HEK293T (cell line): ENCODE measurements around the gene GNPTG.

Experiments used
- CTCF ChIA-PET: fragments of 350-600 bp; formaldehyde crosslinking; extraction: SDS; loops from one replicate; lab custom pipeline; 2021; ENCODE audit warnings: antibody characterized with exemption, inconsistent platforms; lab: Yijun Ruan, JAX
- POLR2A ChIA-PET: fragments of 350-600 bp; formaldehyde crosslinking; extraction: SDS; loops from one replicate; lab custom pipeline; 2020; ENCODE audit warnings: antibody characterized with exemption, inconsistent platforms; lab: Yijun Ruan, JAX
- DNase-seq: peaks from one replicate; pipeline ENCODE4 v3.0.0; 2012; ENCODE audit warnings: mixed read lengths; ENCODE audit errors: extremely low spot score
- ARNT ChIP-seq: fragments of 450-650 bp; IDR thresholded peaks from 2 replicates; pipeline ENCODE4 v1.6.1; 2017; ENCODE audit warnings: mild to moderate bottlenecking
- BHLHE40 ChIP-seq: fragments of 450-650 bp; IDR thresholded peaks from 2 replicates; pipeline ENCODE4 v1.6.1; 2016; ENCODE audit warnings: mild to moderate bottlenecking, moderate library complexity, borderline replicate concordance
- CTBP1 ChIP-seq: fragments of 450-650 bp; IDR thresholded peaks from 2 replicates; pipeline ENCODE4 v1.6.1; 2016; ENCODE audit warnings: borderline replicate concordance
- ELF4 ChIP-seq: fragments of 450-650 bp; IDR thresholded peaks from 2 replicates; pipeline ENCODE4 v1.6.1; 2017; ENCODE audit warnings: antibody characterized with exemption
- FOXA1 ChIP-seq: fragments of 450-650 bp; IDR thresholded peaks from 2 replicates; pipeline ENCODE4 v1.6.1; 2016; ENCODE audit warnings: mild to moderate bottlenecking
- FOXK2 ChIP-seq: fragments of 450-650 bp; IDR thresholded peaks from 2 replicates; pipeline ENCODE4 v1.6.1; 2016; ENCODE audit warnings: mild to moderate bottlenecking
- FOXM1 ChIP-seq: fragments of 450-650 bp; IDR thresholded peaks from 2 replicates; pipeline ENCODE4 v1.6.1; 2017; ENCODE audit warnings: mild to moderate bottlenecking, borderline replicate concordance
- HDGF ChIP-seq: fragments of 450-650 bp; IDR thresholded peaks from 2 replicates; pipeline ENCODE4 v1.6.1; 2017; ENCODE audit warnings: antibody characterized with exemption, borderline replicate concordance
- L3MBTL2 ChIP-seq: fragments of 450-650 bp; conservative IDR thresholded peaks from 2 replicates; pipeline ENCODE4 v1.6.1; 2016; ENCODE audit warnings: mild to moderate bottlenecking
- LEF1 ChIP-seq: fragments of 450-650 bp; IDR thresholded peaks from 2 replicates; pipeline ENCODE4 v1.6.1; 2017; ENCODE audit warnings: mild to moderate bottlenecking, borderline replicate concordance
- NFRKB ChIP-seq: fragments of 450-650 bp; IDR thresholded peaks from 2 replicates; pipeline ENCODE4 v1.6.1; 2016; ENCODE audit warnings: mild to moderate bottlenecking, moderate library complexity
- PKNOX1 ChIP-seq: fragments of 450-650 bp; IDR thresholded peaks from 2 replicates; pipeline ENCODE4 v1.6.1; 2016
- SP1 ChIP-seq: fragments of 450-650 bp; IDR thresholded peaks from 2 replicates; pipeline ENCODE4 v1.6.1; 2017
- SUZ12 ChIP-seq: fragments of 450-650 bp; IDR thresholded peaks from 2 replicates; pipeline ENCODE4 v1.6.1; 2016; ENCODE audit warnings: mild to moderate bottlenecking
- TARDBP ChIP-seq: fragments of 450-650 bp; IDR thresholded peaks from 2 replicates; pipeline ENCODE4 v1.6.1; 2016
- ZNF384 ChIP-seq: fragments of 450-650 bp; IDR thresholded peaks from 2 replicates; pipeline ENCODE4 v1.6.1; 2016

Gene GNPTG

DNA sequence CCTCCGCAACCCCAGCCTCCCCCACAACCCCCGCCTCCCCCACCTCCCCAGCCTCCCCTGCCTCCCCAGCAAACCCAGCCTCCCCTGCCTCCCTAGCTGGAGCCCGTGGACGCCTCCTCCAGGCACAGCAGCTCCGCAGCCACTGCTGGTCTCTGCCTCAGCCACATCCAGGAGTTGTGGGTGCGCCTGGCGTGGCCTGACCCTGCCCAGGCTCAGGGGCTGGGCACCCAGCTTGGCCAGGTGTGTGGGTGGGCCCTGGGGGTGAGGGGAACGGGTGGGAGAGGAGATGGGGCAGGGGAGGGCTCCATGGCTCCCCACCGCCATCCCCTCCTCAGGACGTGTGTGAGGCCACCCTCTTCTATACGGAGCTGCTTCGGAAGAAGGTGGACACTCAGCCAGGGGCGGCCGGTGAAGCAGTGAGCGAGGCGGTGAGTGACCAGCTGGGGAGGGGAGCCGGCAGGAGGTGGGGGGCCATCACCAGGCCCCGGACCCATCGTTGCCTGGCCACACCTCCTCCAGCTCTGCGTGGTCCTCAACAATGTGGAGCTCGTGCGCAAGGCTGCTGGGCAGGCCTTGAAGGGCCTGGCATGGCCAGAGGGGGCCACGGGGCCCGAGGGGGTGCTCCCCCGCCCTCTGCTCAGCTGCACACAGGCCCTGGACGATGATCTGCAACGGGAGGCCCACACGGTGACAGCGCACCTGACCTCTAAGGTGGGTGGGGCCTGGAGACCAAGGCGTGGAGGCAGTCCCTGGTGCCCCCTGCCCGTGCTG lies 5.9 kb upstream of the GNPTG start:
- POLR2A ChIA-PET = interaction anchor here (1.2 kb wide), 1 partner anchor 12 kb away, joined by 4 read pairs; the partner anchor contains the start of gene BAIAP3
- TF ChIP-seq L3MBTL2 (no peak), ELF4 (no peak), SUZ12 (no peak), ZNF384 (no peak)
- no peak for DNase-seq
- CTCF ChIA-PET = no interaction called here

GRCh38 chr16:1346422-1347285 lies 5.1 kb upstream of the GNPTG start:
- no peak for DNase-seq
- TF ChIP-seq ELF4 (no peak), L3MBTL2 (no peak), SP1 (no peak), TARDBP (no peak), FOXM1 (no peak), NFRKB (no peak), LEF1 (no peak), FOXA1 (no peak), SUZ12 (no peak), PKNOX1 (no peak), FOXK2 (no peak), CTBP1 (no peak), ZNF384 (no peak), ARNT (no peak), BHLHE40 (no peak), HDGF (no peak)
- POLR2A ChIA-PET = interaction anchor here (0.8 to 1.2 kb wide), 2 partner anchors 13 to 41 kb away, joined by 3 to 4 read pairs; partner anchors contain the start of gene BAIAP3
- CTCF ChIA-PET = interaction anchor here (1.0 kb wide), 1 partner anchor 9 kb away, joined by 3 read pairs; no protein-coding TSS in a partner anchor

DNA sequence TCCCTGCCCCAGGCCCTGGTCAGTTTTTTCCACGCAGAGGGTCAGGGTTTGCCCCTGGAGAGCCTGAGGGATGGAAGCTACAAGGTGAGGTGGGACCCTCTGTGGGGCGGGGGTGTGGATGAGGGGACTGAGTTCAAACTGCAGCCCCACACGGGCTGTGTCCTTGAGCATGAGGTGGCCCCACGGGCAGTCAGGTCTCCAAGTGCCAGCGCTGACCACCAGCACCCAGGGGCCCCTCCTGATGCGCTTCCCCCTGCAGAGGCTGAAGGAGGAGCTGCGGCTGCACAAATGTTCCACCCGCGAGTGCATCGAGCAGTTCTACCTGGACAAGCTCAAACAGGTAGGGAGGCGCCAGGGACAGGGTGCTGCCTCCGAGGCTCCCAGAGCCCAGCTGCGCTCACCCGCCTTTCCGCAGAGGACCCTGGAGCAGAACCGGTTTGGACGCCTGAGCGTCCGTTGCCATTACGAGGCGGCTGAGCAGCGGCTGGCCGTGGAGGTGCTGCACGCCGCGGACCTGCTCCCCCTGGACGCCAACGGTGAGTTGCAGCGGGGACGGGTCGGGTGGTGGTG lies 4.4 kb upstream of the GNPTG start:
- CTCF ChIA-PET = interaction anchor here (1.0 kb wide), 1 partner anchor 10 kb away, joined by 3 read pairs; no protein-coding TSS in a partner anchor
- TF ChIP-seq FOXA1 (no peak), HDGF (no peak), FOXK2 (no peak), PKNOX1 (no peak), FOXM1 (no peak), BHLHE40 (no peak), SP1 (no peak), NFRKB (no peak), CTBP1 (no peak), LEF1 (no peak), L3MBTL2 (no peak), ARNT (no peak)
- POLR2A ChIA-PET = interaction anchor here (0.8 to 1.2 kb wide), 2 partner anchors 14 to 42 kb away, joined by 3 to 4 read pairs; partner anchors contain the start of gene BAIAP3
- no peak for DNase-seq

DNA sequence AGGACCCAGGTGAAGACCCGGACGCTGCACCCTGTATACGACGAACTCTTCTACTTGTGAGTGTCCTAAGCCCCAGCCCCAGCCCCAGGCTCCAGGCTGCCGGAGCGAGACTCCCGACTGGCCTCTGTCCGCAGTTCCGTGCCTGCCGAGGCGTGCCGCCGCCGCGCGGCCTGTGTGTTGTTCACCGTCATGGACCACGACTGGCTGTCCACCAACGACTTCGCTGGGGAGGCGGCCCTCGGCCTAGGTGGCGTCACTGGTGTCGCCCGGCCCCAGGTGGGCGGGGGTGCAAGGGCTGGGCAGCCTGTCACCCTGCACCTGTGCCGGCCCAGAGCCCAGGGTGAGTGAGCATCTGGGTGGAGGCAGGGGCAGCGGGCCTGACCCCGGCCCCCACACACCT lies 3.8 kb upstream of the GNPTG start:
- ChIA-PET CTCF (no interaction called here), POLR2A (no interaction called here)
- DNase-seq = no peak
- no peak for TF ChIP-seq ZNF384
- TF ChIP-seq LEF1 = no peak
- TF ChIP-seq FOXA1 = no peak
- TF ChIP-seq SP1 = no peak
- no peak for TF ChIP-seq L3MBTL2
- no peak for TF ChIP-seq NFRKB
- no peak for TF ChIP-seq FOXK2
- no peak for TF ChIP-seq ELF4
- no peak for TF ChIP-seq SUZ12
- no peak for TF ChIP-seq BHLHE40
- TF ChIP-seq PKNOX1 = no peak
- TF ChIP-seq FOXM1 = no peak
- TF ChIP-seq ARNT = no peak
- TF ChIP-seq CTBP1 = no peak

- ChIA-PET POLR2A (no interaction called here), CTCF (no interaction called here)
- no peak for DNase-seq
- no peak for TF ChIP-seq LEF1
- TF ChIP-seq FOXA1 = no peak
- TF ChIP-seq FOXK2 = no peak
- no peak for TF ChIP-seq SUZ12
- TF ChIP-seq L3MBTL2 = no peak
- no peak for TF ChIP-seq ZNF384
- TF ChIP-seq TARDBP = no peak
These were observed 3.3 kb upstream of the GNPTG start for GRCh38 chr16:1348441-1348840.
